H9 (cell line): Measurements from ENCODE around the gene DIAPH2. TPM values are rescaled to one million over a fixed set of nuclear protein-coding genes. Genes with fewer than 3 reads are reported as not detected.

ENCODE experiments used
- DNase-seq: peaks from one replicate; pipeline ENCODE4 v3.0.0-alpha.2; 2017
- H2AFZ ChIP-seq: one replicate; pipeline ENCODE4 v1.6.1; 2013; ENCODE audit warnings: mild to moderate bottlenecking, low read length, control low read depth, moderate library complexity
- H2AK5ac ChIP-seq: 2 replicates; pipeline ENCODE4 v1.6.1; 2013; ENCODE audit warnings: low read length, control low read depth, mixed read lengths; ENCODE audit not compliant: insufficient read length
- H2BK120ac ChIP-seq: one replicate; pipeline ENCODE4 v1.6.1; 2013; ENCODE audit warnings: low read depth, mild to moderate bottlenecking, low read length, control low read depth, inconsistent platforms; ENCODE audit not compliant: poor library complexity, severe bottlenecking
- H2BK12ac ChIP-seq: 2 replicates; pipeline ENCODE4 v1.6.1; 2013; ENCODE audit warnings: low read length, control low read depth, mixed read lengths, low read depth; ENCODE audit not compliant: insufficient read length
- H2BK15ac ChIP-seq: 2 replicates; pipeline ENCODE4 v1.6.1; 2013; ENCODE audit warnings: low read depth, low read length, control low read depth
- H2BK20ac ChIP-seq: one replicate; pipeline ENCODE4 v1.6.1; 2013; ENCODE audit warnings: low read depth, mild to moderate bottlenecking, low read length, control low read depth, inconsistent platforms; ENCODE audit not compliant: poor library complexity, severe bottlenecking
- H2BK5ac ChIP-seq: 2 replicates; pipeline ENCODE4 v1.6.1; 2013; ENCODE audit warnings: low read length, control low read depth, mixed read lengths; ENCODE audit not compliant: insufficient read length
- H3K14ac ChIP-seq: 2 replicates; pipeline ENCODE4 v1.6.1; 2013; ENCODE audit warnings: low read length, control low read depth; ENCODE audit not compliant: insufficient read depth
- H3K18ac ChIP-seq: 2 replicates; pipeline ENCODE4 v1.6.1; 2013; ENCODE audit warnings: low read depth, mild to moderate bottlenecking, mixed read lengths, low read length, control low read depth; ENCODE audit not compliant: insufficient read length
- H3K23ac ChIP-seq: 2 replicates; pipeline ENCODE4 v1.6.1; 2013; ENCODE audit warnings: low read length, control low read depth, mixed read lengths, low read depth; ENCODE audit not compliant: insufficient read length
- H3K23me2 ChIP-seq: 2 replicates; pipeline ENCODE4 v1.6.1; 2013; ENCODE audit warnings: low read depth, mild to moderate bottlenecking, mixed read lengths, low read length, control low read depth; ENCODE audit not compliant: insufficient read length, poor library complexity, severe bottlenecking
- H3K27ac ChIP-seq: 2 replicates; pipeline ENCODE4 v1.5.1; 2013; ENCODE audit warnings: low read length, control low read depth, mixed read lengths, low read depth; ENCODE audit not compliant: insufficient read length
- H3K27me3 ChIP-seq: 2 replicates; pipeline ENCODE4 v1.6.1; 2013; ENCODE audit warnings: low read length, control low read depth, inconsistent platforms; ENCODE audit not compliant: insufficient read depth
- H3K4ac ChIP-seq: 2 replicates; pipeline ENCODE4 v1.6.1; 2013; ENCODE audit warnings: low read depth, mild to moderate bottlenecking, control low read depth, inconsistent platforms, low read length, moderate library complexity
- H3K4me1 ChIP-seq: 2 replicates; pipeline ENCODE4 v1.6.1; 2013; ENCODE audit warnings: low read length, control low read depth, inconsistent platforms; ENCODE audit not compliant: insufficient read depth
- H3K4me2 ChIP-seq: 2 replicates; pipeline ENCODE4 v1.6.1; 2013; ENCODE audit warnings: low read length, control low read depth, mixed read lengths; ENCODE audit not compliant: insufficient read length, insufficient read depth
- H3K56ac ChIP-seq: 2 replicates; pipeline ENCODE4 v1.6.1; 2013; ENCODE audit warnings: low read depth, mild to moderate bottlenecking, mixed read lengths, low read length, control low read depth; ENCODE audit not compliant: insufficient read length
- H3K79me1 ChIP-seq: 2 replicates; pipeline ENCODE4 v1.6.1; 2013; ENCODE audit warnings: low read depth, mild to moderate bottlenecking, moderate library complexity, low read length, control low read depth, inconsistent platforms; ENCODE audit not compliant: insufficient read depth, poor library complexity, severe bottlenecking
- H3K79me2 ChIP-seq: 2 replicates; pipeline ENCODE4 v1.6.1; 2013; ENCODE audit warnings: low read length, control low read depth, inconsistent platforms; ENCODE audit not compliant: insufficient read depth
- H3K9ac ChIP-seq: 2 replicates; pipeline ENCODE4 v1.6.1; 2013; ENCODE audit warnings: low read length, control low read depth, mixed read lengths; ENCODE audit not compliant: insufficient read length; ENCODE audit errors: extremely low read depth
- H3K9me3 ChIP-seq: one replicate; pipeline ENCODE4 v1.6.1; 2013; ENCODE audit warnings: low read depth, low read length, inconsistent platforms; ENCODE audit not compliant: control insufficient read depth
- H3T11ph ChIP-seq: one replicate; pipeline ENCODE4 v1.6.1; 2013; ENCODE audit warnings: mild to moderate bottlenecking, low read length, control low read depth, inconsistent platforms
- H4K20me1 ChIP-seq: one replicate; pipeline ENCODE4 v1.6.1; 2013; ENCODE audit not compliant: control insufficient read depth, insufficient read length, insufficient read depth
- H4K5ac ChIP-seq: 2 replicates; pipeline ENCODE4 v1.6.1; 2013; ENCODE audit warnings: low read depth, mild to moderate bottlenecking, mixed read lengths, low read length, control low read depth; ENCODE audit not compliant: insufficient read length
- H4K8ac ChIP-seq: replicated peaks from 2 replicates; pipeline ENCODE4 v1.6.1; 2013; ENCODE audit warnings: low read length, control low read depth, mixed read lengths, low read depth; ENCODE audit not compliant: insufficient read length
- H4K91ac ChIP-seq: 2 replicates; pipeline ENCODE4 v1.6.1; 2013; ENCODE audit warnings: low read depth, mild to moderate bottlenecking, moderate library complexity, mixed read lengths, low read length, control low read depth; ENCODE audit not compliant: insufficient read length
- H3K27ac Mint-ChIP-seq, 3 experiments: 2 replicates in 2 of 3; 3 replicates in 1 of 3; pipeline ENCODE4 v1.8.0; 2020 to 2021; ENCODE audit warnings: mixed read lengths in 3 of 3, mild to moderate bottlenecking in 1 of 3, moderate library complexity in 1 of 3
- H3K27me3 Mint-ChIP-seq: 2 replicates; pipeline ENCODE4 v1.8.0; 2021; ENCODE audit warnings: low read depth, mild to moderate bottlenecking, moderate library complexity, mixed read lengths
- H3K36me3 Mint-ChIP-seq, 3 experiments: 2 replicates in 2 of 3; 3 replicates in 1 of 3; pipeline ENCODE4 v1.8.0; 2020 to 2021; ENCODE audit warnings: low read depth in 3 of 3, mixed read lengths in 3 of 3; ENCODE audit not compliant: insufficient read depth in 1 of 3
- H3K4me1 Mint-ChIP-seq, 2 experiments: 2 replicates each; pipeline ENCODE4 v1.8.0; 2020; ENCODE audit warnings: mixed read lengths in 2 of 2
- H3K4me3 Mint-ChIP-seq, 2 experiments: 2 replicates in 1 of 2; 3 replicates in 1 of 2; pipeline ENCODE4 v1.8.0; 2020 to 2021; ENCODE audit warnings: mild to moderate bottlenecking in 2 of 2, mixed read lengths in 2 of 2, moderate library complexity in 1 of 2
- H3K9me3 Mint-ChIP-seq, 2 experiments: 2 replicates in 1 of 2; 3 replicates in 1 of 2; pipeline ENCODE4 v1.8.0; 2020; ENCODE audit warnings: mild to moderate bottlenecking in 2 of 2, mixed read lengths in 2 of 2, moderate library complexity in 1 of 2
- CTCF ChIP-seq: fragments of 200-600 bp; sonication (generic); conservative IDR thresholded peaks from 3 replicates; pipeline ENCODE4 v1.8.0; 2021; ENCODE audit warnings: antibody characterized with exemption, mild to moderate bottlenecking
- WGBS: extraction: QIAGEN DNeasy Blood & Tissue Kit; methylation state at CpG from one replicate; pipeline ENCODE4 v1.1.7; 2013; ENCODE audit warnings: missing lambda C conversion rate, low lambda C conversion rate, mixed read lengths; ENCODE audit not compliant: insufficient read length; ENCODE audit errors: extremely low coverage; 5-methylcytosine and 5-hydroxymethylcytosine counted together
- total RNA-seq: library from RNA; stranded (reverse); gene quantifications from 2 replicates; pipeline ENCODE4 v1.2.1, GENCODE V29; 2021

The DIAPH2 gene
- total RNA-seq, 1 experiment from 2014 or later: 45.4 TPM

DNA sequence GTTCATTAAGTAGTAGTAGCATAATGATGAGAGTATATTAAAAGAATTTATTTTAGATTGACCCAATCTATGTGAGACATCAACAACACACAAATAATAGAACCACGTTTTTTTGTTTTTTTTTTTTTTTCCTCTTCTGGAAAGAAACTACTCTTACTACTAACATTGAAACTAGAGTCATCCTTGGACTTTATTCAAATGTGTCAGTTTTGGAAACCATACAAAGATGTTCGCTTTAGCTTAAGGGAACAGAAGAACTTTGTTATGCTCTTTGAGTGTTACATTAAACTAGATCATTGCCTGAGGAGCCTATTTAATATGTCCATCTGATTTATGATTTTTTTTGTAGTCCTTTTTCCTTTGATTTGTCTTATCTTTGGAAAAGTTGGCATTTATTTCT, 365.8 kb downstream of the DIAPH2 start:
- no peaks in the 10 kb centered on the region for H3K27me3 Mint-ChIP-seq
- H2AK5ac ChIP-seq: no peak overlapping the region
- H3K14ac ChIP-seq: no peak overlapping the region
- TF ChIP-seq CTCF: no peak
- H2BK20ac ChIP-seq: no peak overlapping the region
- no peak overlapping the region for H3K4me2 ChIP-seq
- WGBS: no CpG with 5 or more reads among the region's 2 CpGs
- no peak overlapping the region for H4K8ac ChIP-seq
- no peaks in the 10 kb centered on the region for H4K20me1 ChIP-seq
- H3K4me3 Mint-ChIP-seq: no peak overlapping the region
- H4K5ac ChIP-seq: no peak overlapping the region
- no peaks in the 10 kb centered on the region for H3K4me1 Mint-ChIP-seq
- H3K23ac ChIP-seq: no peak overlapping the region
- H4K91ac ChIP-seq: no peak overlapping the region
- H3K9ac ChIP-seq: no peak overlapping the region
- no peak overlapping the region for H2BK120ac ChIP-seq
- H3K27ac ChIP-seq: no peak overlapping the region
- H2BK5ac ChIP-seq: no peak overlapping the region
- H3K27ac Mint-ChIP-seq: no peak overlapping the region
- no peaks in the 10 kb centered on the region for H3K23me2 ChIP-seq
- no peaks in the 10 kb centered on the region for H3K4me1 ChIP-seq
- no peaks in the 10 kb centered on the region for H3K9me3 ChIP-seq
- no peaks in the 10 kb centered on the region for H3K79me1 ChIP-seq
- H2BK15ac ChIP-seq: no peak overlapping the region
- no peak overlapping the region for H2AFZ ChIP-seq
- H3K18ac ChIP-seq: no peak overlapping the region
- no peak overlapping the region for H2BK12ac ChIP-seq
- no peaks in the 10 kb centered on the region for H3K36me3 Mint-ChIP-seq
- H3T11ph ChIP-seq: no peak overlapping the region
- H3K4ac ChIP-seq: no peak overlapping the region
- no peak overlapping the region for H3K56ac ChIP-seq
- no peak for DNase-seq
- no peaks in the 10 kb centered on the region for H3K9me3 Mint-ChIP-seq
- H3K79me2 ChIP-seq: no peaks in the 10 kb centered on the region
- no peaks in the 10 kb centered on the region for H3K27me3 ChIP-seq
